Mucosa of rectum (tissue), 2 donors: ENCODE data around the gene GALNT16.

ENCODE experiments used
- H3K27ac ChIP-seq, 2 donors: one replicate each; pipeline ENCODE4 v1.7.0; 2013; ENCODE audit warnings: inconsistent platforms in 2 of 2, low read depth in 2 of 2, low read length in 2 of 2
- H3K27me3 ChIP-seq, 2 donors: one replicate each; pipeline ENCODE4 v1.7.0; 2013; ENCODE audit warnings: low read length in 2 of 2; ENCODE audit not compliant: control insufficient read depth in 2 of 2, insufficient read depth in 2 of 2
- H3K36me3 ChIP-seq, 2 donors: one replicate each; pipeline ENCODE4 v1.7.0; 2013; ENCODE audit warnings: low read length in 2 of 2; ENCODE audit not compliant: control insufficient read depth in 2 of 2, insufficient read depth in 2 of 2
- H3K4me1 ChIP-seq, 2 donors: one replicate each; pipeline ENCODE4 v1.7.0; 2013; ENCODE audit warnings: low read length in 2 of 2, mild to moderate bottlenecking in 1 of 2; ENCODE audit not compliant: control insufficient read depth in 2 of 2, insufficient read depth in 2 of 2
- H3K4me3 ChIP-seq, 2 donors: one replicate each; pipeline ENCODE4 v1.7.0; 2013; ENCODE audit warnings: low read length in 2 of 2
- H3K9ac ChIP-seq, 2 donors: one replicate each; pipeline ENCODE4 v1.7.0; 2013; ENCODE audit warnings: low read length in 2 of 2, low read depth in 1 of 2, mild to moderate bottlenecking in 1 of 2
- H3K9me3 ChIP-seq, 2 donors: one replicate each; pipeline ENCODE4 v1.7.0; 2013; ENCODE audit warnings: low read length in 2 of 2; ENCODE audit not compliant: control insufficient read depth in 2 of 2
- donor health status: healthy.
- donor health status: Normal muscosa, but diverticular disease.

The GALNT16 gene

GRCh38 chr14:69237142-69237541 lies 22.8 kb upstream of the GALNT16 start:
- Histone ChIP-seq H3K27ac (no peak overlapping the region), H3K27me3 (no peaks in the 10 kb centered on the region), H3K36me3 (peaks cover 41 to 65% of the 10 kb centered on the region in 2 donors), H3K4me3 (no peak overlapping the region), H3K4me1 (no peaks in the 10 kb centered on the region), H3K9ac (no peak overlapping the region), H3K9me3 (no peaks in the 10 kb centered on the region)

GRCh38 chr14:69237584-69237983 lies 22.4 kb upstream of the GALNT16 start:
- no peaks in the 10 kb centered on the region for H3K9me3 ChIP-seq
- H3K9ac ChIP-seq, result no peak overlapping the region
- H3K4me1 ChIP-seq, result peaks cover 0 to 2% of the 10 kb centered on the region in 2 donors
- peaks cover 38 to 63% of the 10 kb centered on the region in 2 donors for H3K36me3 ChIP-seq
- no peak overlapping the region for H3K27ac ChIP-seq
- no peaks in the 10 kb centered on the region for H3K27me3 ChIP-seq
- H3K4me3 ChIP-seq, result no peak overlapping the region

DNA sequence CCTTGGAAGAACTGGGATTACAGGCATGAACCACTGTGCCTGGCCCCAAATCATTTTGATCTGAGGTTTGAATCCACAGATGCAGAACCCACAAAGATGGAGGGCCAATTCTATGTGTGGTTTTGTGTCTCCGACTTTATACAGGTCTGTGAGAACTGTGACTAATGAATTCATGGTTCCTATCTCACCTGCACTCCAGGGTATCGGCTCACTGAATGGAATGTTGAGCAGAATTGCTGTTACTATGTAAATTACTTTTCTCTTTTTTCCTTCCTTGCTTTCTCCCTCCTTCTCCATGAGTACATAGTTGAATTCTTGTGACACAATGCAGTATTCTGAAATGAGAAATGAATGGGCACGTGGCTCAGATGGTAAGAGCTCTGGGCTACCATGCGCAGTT lies 21.1 kb upstream of the GALNT16 start:
- Histone ChIP-seq H3K27ac (no peak overlapping the region), H3K9ac (no peak overlapping the region), H3K27me3 (no peaks in the 10 kb centered on the region), H3K9me3 (no peaks in the 10 kb centered on the region), H3K36me3 (peaks cover 38 to 63% of the 10 kb centered on the region in 2 donors), H3K4me1 (peaks cover 0 to 2% of the 10 kb centered on the region in 2 donors), H3K4me3 (no peak overlapping the region)

GRCh38 chr14:69240527-69241173 lies 19.3 kb upstream of the GALNT16 start:
- Histone ChIP-seq H3K27ac (no peak overlapping the region), H3K36me3 (peaks cover 38 to 52% of the 10 kb centered on the region in 2 donors), H3K9ac (no peak overlapping the region), H3K9me3 (no peaks in the 10 kb centered on the region), H3K4me1 (peaks cover 0 to 2% of the 10 kb centered on the region in 2 donors), H3K27me3 (no peaks in the 10 kb centered on the region), H3K4me3 (no peak overlapping the region)

DNA sequence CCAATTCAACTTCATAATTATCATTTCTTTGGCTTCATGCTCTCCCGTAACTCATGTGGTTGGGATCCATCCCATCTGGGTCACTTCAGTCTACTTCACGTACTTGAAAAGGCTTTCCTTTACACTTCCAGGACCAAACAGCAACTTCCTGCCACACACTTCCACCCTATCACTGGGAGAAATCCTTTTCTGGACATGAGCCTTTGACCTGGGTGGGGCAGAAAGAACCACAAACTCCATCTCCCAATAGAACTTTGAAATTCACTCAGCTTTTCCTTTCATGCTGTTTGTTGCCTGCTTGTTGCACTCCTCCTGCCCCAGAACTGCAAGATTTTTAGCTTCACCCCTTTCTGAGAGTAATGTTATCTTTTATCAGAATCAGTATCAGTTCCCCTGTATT lies 18.4 kb upstream of the GALNT16 start:
- H3K9ac ChIP-seq, result no peak overlapping the region
- H3K27me3 ChIP-seq, result no peaks in the 10 kb centered on the region
- H3K36me3 ChIP-seq, result peaks cover 30 to 43% of the 10 kb centered on the region in 2 donors
- H3K4me1 ChIP-seq, result peaks cover 0 to 2% of the 10 kb centered on the region in 2 donors
- no peaks in the 10 kb centered on the region for H3K9me3 ChIP-seq
- no peak overlapping the region for H3K4me3 ChIP-seq
- no peak overlapping the region for H3K27ac ChIP-seq

- H3K9ac ChIP-seq, result no peak overlapping the region
- H3K4me3 ChIP-seq, result no peak overlapping the region
- peaks cover 20 to 33% of the 10 kb centered on the region in 2 donors for H3K36me3 ChIP-seq
- H3K9me3 ChIP-seq, result no peaks in the 10 kb centered on the region
- no peak overlapping the region for H3K27ac ChIP-seq
- H3K27me3 ChIP-seq, result no peaks in the 10 kb centered on the region
- peaks cover 0 to 2% of the 10 kb centered on the region in 2 donors for H3K4me1 ChIP-seq
Measured at GRCh38 chr14:69242311-69243224, 17.4 kb upstream of the GALNT16 start.

GRCh38 chr14:69244946-69245345 lies 15.0 kb upstream of the GALNT16 start:
- Histone ChIP-seq H3K4me1 (peaks cover 0 to 2% of the 10 kb centered on the region in 2 donors), H3K4me3 (no peak overlapping the region), H3K9me3 (no peaks in the 10 kb centered on the region), H3K27me3 (no peaks in the 10 kb centered on the region), H3K9ac (no peak overlapping the region), H3K36me3 (peaks cover 8 to 15% of the 10 kb centered on the region in 2 donors), H3K27ac (no peak overlapping the region)

DNA sequence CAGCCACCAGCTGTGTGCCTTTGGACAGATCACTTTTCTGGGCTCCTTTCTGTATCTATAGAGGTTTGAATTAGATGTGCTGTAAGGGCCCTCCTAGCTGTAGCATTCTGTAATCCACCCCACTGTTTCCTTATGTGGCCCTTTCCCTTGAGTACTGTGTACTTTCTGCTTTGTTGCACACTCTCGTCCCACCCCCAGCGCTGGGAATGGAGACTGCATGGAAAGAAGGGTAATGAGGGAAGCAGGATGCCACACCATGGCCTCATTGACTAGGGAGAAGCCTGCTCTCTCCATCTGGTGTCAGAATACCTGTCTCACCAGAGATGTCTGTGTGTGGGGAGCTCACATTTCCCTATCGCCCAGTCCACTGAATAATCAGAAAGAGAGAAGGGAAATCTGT lies 13.6 kb upstream of the GALNT16 start:
- Histone ChIP-seq H3K4me1 (peaks cover 0 to 2% of the 10 kb centered on the region in 2 donors), H3K36me3 (peaks cover 0 to 2% of the 10 kb centered on the region in 2 donors), H3K27me3 (no peaks in the 10 kb centered on the region), H3K27ac (no peak overlapping the region), H3K9me3 (no peaks in the 10 kb centered on the region), H3K9ac (no peak overlapping the region), H3K4me3 (no peak overlapping the region)

- H3K9me3 ChIP-seq, result no peaks in the 10 kb centered on the region
- H3K36me3 ChIP-seq, result no peaks in the 10 kb centered on the region
- H3K27me3 ChIP-seq, result no peaks in the 10 kb centered on the region
- H3K4me1 ChIP-seq, result no peaks in the 10 kb centered on the region
- H3K27ac ChIP-seq, result no peak overlapping the region
- no peak overlapping the region for H3K4me3 ChIP-seq
- no peak overlapping the region for H3K9ac ChIP-seq
Measured at GRCh38 chr14:69247676-69248440, 12.1 kb upstream of the GALNT16 start.

DNA sequence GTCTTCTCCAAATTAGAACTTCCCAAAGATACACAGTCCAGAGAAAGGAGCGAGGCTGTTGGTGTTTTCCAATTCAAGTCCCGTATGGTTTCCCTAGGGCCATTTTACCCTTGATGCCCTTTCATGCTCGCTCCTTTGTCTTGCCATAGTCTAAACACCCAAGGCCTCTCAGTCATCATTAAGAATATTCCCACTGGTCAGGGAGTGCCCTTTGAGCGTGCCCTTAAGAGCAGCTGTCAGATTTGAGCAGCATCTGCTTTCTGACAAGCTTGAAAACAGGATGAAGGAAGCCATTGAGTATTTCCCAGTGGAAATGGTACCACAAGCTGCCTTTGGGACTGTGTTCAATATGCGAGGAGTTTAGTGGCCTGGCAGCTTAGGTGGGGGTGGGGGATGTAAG lies 10.4 kb upstream of the GALNT16 start:
- no peak overlapping the region for H3K9ac ChIP-seq
- no peaks in the 10 kb centered on the region for H3K9me3 ChIP-seq
- no peak overlapping the region for H3K4me3 ChIP-seq
- no peaks in the 10 kb centered on the region for H3K36me3 ChIP-seq
- H3K27me3 ChIP-seq, result no peaks in the 10 kb centered on the region
- H3K4me1 ChIP-seq, result no peaks in the 10 kb centered on the region
- H3K27ac ChIP-seq, result no peak overlapping the region
